A673 (cell line): Measurements from ENCODE around the gene RAB44. TPM values are rescaled to one million over a fixed set of nuclear protein-coding genes. Genes with fewer than 3 reads are reported as not detected.

ENCODE experiments used
- BruUV-seq: library from RNA; stranded (reverse); fragments of 400-500 nt; replicated peaks from 2 replicates; lab custom pipeline; 2021; lab: Mats Ljungman, UMichigan
- CTCF ChIA-PET: fragments of 300-600 bp; sonication (Branson Sonifier 250); formaldehyde crosslinking; loops from one replicate; lab custom pipeline; 2022; ENCODE audit warnings: antibody characterized with exemption; lab: Charles Lee
- POLR2A ChIA-PET: fragments of 300-600 bp; sonication (Branson Sonifier 250); formaldehyde crosslinking; loops from one replicate; lab custom pipeline; 2022; ENCODE audit warnings: antibody characterized with exemption; ENCODE audit not compliant: low non-redundant PET; lab: Charles Lee
- DNase-seq: peaks from one replicate; pipeline ENCODE4 v3.0.0-alpha.2; 2015; ENCODE audit warnings: low spot score
- H3K27ac ChIP-seq: fragments of 200-600 bp; sonication (generic); 2 replicates; pipeline ENCODE4 v1.5.1; 2016; ENCODE audit warnings: mixed run types, low read depth, mild to moderate bottlenecking, mixed read lengths, antibody characterized with exemption, low read length; ENCODE audit not compliant: poor library complexity, severe bottlenecking
- H3K27me3 ChIP-seq: fragments of 200-600 bp; sonication (generic); replicated peaks from 2 replicates; pipeline ENCODE4 v1.6.1; 2017; ENCODE audit warnings: mixed run types, low read depth, mild to moderate bottlenecking, mixed read lengths, antibody characterized with exemption, low read length; ENCODE audit not compliant: insufficient read depth, poor library complexity
- H3K36me3 ChIP-seq: fragments of 200-600 bp; sonication (generic); 2 replicates; pipeline ENCODE4 v1.6.1; 2016; ENCODE audit warnings: mixed run types, mild to moderate bottlenecking, mixed read lengths, antibody characterized with exemption, low read length; ENCODE audit not compliant: insufficient read depth, poor library complexity, severe bottlenecking
- H3K4me1 ChIP-seq: fragments of 200-600 bp; sonication (generic); 2 replicates; pipeline ENCODE4 v1.6.1; 2017; ENCODE audit warnings: mixed run types, mild to moderate bottlenecking, mixed read lengths, antibody characterized with exemption, low read length; ENCODE audit not compliant: insufficient read depth, poor library complexity, severe bottlenecking
- H3K4me3 ChIP-seq: fragments of 200-600 bp; sonication (generic); 2 replicates; pipeline ENCODE4 v1.5.1; 2016; ENCODE audit warnings: low read depth, mixed run types, mild to moderate bottlenecking, mixed read lengths, low read length; ENCODE audit not compliant: poor library complexity, severe bottlenecking
- H3K9me3 ChIP-seq: fragments of 200-600 bp; sonication (generic); 2 replicates; pipeline ENCODE4 v1.6.1; 2016; ENCODE audit warnings: mixed run types, low read depth, mild to moderate bottlenecking, mixed read lengths, antibody characterized with exemption, low read length; ENCODE audit not compliant: poor library complexity, severe bottlenecking
- CTCF ChIP-seq: fragments of 300-800, 200-600 bp; sonication (generic); conservative IDR thresholded peaks from 2 replicates; pipeline ENCODE4 v1.5.1; 2017; ENCODE audit warnings: low read depth, mild to moderate bottlenecking, antibody characterized with exemption, low read length, moderate library complexity, mixed read lengths
- EZH2 ChIP-seq: fragments of 200-600 bp; sonication (generic); IDR thresholded peaks from 2 replicates; pipeline ENCODE4 v1.6.1; 2017; ENCODE audit warnings: borderline replicate concordance, low read depth, mild to moderate bottlenecking, mixed read lengths, antibody characterized with exemption, low read length; ENCODE audit not compliant: poor library complexity, severe bottlenecking
- intact Hi-C: fragments of 100-400 bp; cut with micrococcal nuclease; formaldehyde crosslinking; loops from one replicate; pipeline ENCODE4 v1.10.0; 2022; ENCODE audit not compliant: unreplicated experiment
- total RNA-seq: library from RNA; stranded (reverse); gene quantifications from 2 replicates; pipeline ENCODE4 v1.2.3, GENCODE V29; 2021

RAB44 gene
- total RNA-seq, 1 experiment from 2014 or later: not detected

GRCh38 chr6:36701401-36701991 lies 3.9 kb downstream of the RAB44 start:
- no peak for TF ChIP-seq EZH2
- TF ChIP-seq CTCF: no peak
- no TSS peak for BruUV-seq
- Histone ChIP-seq H3K27me3 (no peaks in the 10 kb centered on the region), H3K36me3 (no peaks in the 10 kb centered on the region), H3K9me3 (no peaks in the 10 kb centered on the region), H3K4me1 (no peaks in the 10 kb centered on the region), H3K4me3 (no peak overlapping the region), H3K27ac (no peak overlapping the region)
- DNase-seq: no peak
- ChIA-PET POLR2A (no interaction called here), CTCF (no interaction called here)
- intact Hi-C loops: no loop called here

- ChIA-PET POLR2A (no interaction called here), CTCF (no interaction called here)
- Histone ChIP-seq H3K27me3 (no peaks in the 10 kb centered on the region), H3K4me1 (no peaks in the 10 kb centered on the region), H3K36me3 (no peaks in the 10 kb centered on the region), H3K4me3 (no peak overlapping the region), H3K27ac (no peak overlapping the region), H3K9me3 (no peaks in the 10 kb centered on the region)
- intact Hi-C loops: no loop called here
- no peak for DNase-seq
- TF ChIP-seq CTCF (no peak), EZH2 (no peak)
- BruUV-seq: no TSS peak
Measured at GRCh38 chr6:36702656-36703055, 5.0 kb downstream of the RAB44 start.

DNA sequence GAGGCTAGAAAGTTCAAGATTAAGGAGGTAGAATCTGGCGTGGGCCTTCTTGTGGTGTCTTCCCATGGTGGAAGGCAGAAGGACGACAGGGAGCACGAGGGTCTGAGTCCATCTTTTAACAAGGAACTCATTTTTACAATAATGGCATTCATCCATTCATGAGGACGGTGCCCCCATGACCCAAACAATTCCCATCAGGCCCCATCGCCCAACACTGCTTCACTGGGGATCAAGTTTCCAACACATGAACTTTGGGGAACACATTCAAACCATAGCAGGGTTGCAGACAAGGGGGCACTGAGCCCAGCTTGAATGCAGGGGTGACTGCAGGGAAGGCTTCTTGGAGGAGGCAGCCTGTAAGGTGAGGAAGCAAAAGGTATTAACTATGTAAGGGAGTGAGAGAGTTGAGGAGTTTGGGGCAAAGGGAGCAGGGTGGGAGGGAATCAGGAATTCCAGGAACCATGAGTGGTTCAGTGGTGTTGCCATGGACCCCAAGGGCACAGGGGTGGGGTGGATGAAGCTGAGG lies 5.5 kb downstream of the RAB44 start:
- ChIA-PET CTCF (no interaction called here), POLR2A (no interaction called here)
- BruUV-seq: no TSS peak

More for the DNA sequence above, 5.5 kb downstream of the RAB44 start:
- Histone ChIP-seq H3K27ac (no peak overlapping the region), H3K4me1 (no peaks in the 10 kb centered on the region), H3K36me3 (no peaks in the 10 kb centered on the region), H3K27me3 (no peaks in the 10 kb centered on the region), H3K9me3 (no peaks in the 10 kb centered on the region), H3K4me3 (no peak overlapping the region)
- no peak for DNase-seq
- intact Hi-C loops: no loop called here
- no peak for TF ChIP-seq CTCF
- no peak for TF ChIP-seq EZH2
